ENCODE measurements around the gene ELAVL4.

DNA sequence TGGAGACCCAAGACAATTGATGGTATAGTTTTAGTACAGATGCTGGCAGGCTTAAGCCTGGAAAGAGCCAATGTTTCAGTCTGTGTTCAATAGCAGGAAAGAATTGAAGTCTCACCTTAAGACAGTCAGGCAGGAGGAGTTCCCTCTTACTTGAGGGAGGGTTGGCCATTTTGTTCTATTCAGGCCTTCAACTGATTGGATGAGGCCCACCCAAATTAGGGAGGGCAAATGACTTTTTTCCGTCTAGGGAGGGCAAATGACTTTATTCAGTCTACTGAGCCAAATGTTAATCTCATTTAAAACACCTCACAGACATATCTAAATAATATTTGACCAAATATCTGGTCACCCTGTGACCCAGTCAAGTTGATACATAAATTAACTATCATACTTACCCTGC lies 31.4 kb upstream of the ELAVL4 start:
- no peak for TF ChIP-seq GATA3 (IDR thresholded peaks at IDR 0.05; ENCODE audit: low read depth, low read length)
- no peak for TF ChIP-seq GATA2 (IDR thresholded peaks at IDR 0.05; ENCODE audit: low read depth, low read length)

All from SH-SY5Y (cell line).